Epithelial cell of proximal tubule (primary cell): ENCODE results near the gene PSIP1. TPM values are rescaled to one million over a fixed set of nuclear protein-coding genes. Genes with fewer than 3 reads are reported as not detected.

ENCODE experiments used
- DNase-seq: peaks from one replicate; pipeline ENCODE4 v3.0.0-alpha.2; 2011; ENCODE audit warnings: low read depth
- H3K4me3 ChIP-seq: 2 replicates; pipeline ENCODE4 v1.5.1; 2011; ENCODE audit warnings: low read depth, mild to moderate bottlenecking, low read length
- CTCF ChIP-seq: conservative IDR thresholded peaks from 2 replicates; pipeline ENCODE4 v1.5.1; 2012; ENCODE audit warnings: low read depth, mild to moderate bottlenecking, low read length
- total RNA-seq: library from RNA; depleted of rRNA; stranded (reverse); fragments of >200 nt; gene quantifications from 2 replicates; pipeline ENCODE4 v1.2.3, GENCODE V29; 2015

Gene PSIP1
- total RNA-seq, 1 donor from 2014 or later: 69.8 TPM

- H3K4me3 ChIP-seq: no peak overlapping the region
- no peak for TF ChIP-seq CTCF
- DNase-seq: no peak
These were observed 10.5 kb upstream of the PSIP1 start for GRCh38 chr9:15521254-15521653.

- no peak overlapping the region for H3K4me3 ChIP-seq
- no peak for DNase-seq
- no peak for TF ChIP-seq CTCF
These were observed 9.1 kb upstream of the PSIP1 start for GRCh38 chr9:15519831-15520230.

GRCh38 chr9:15513335-15513734, 2.6 kb upstream of the PSIP1 start:
- no peak overlapping the region for H3K4me3 ChIP-seq
- no peak for DNase-seq
- TF ChIP-seq CTCF: peak; percentile 25

- DNase-seq: no peak
- TF ChIP-seq CTCF: no peak
- no peak overlapping the region for H3K4me3 ChIP-seq
These were observed 2.1 kb upstream of the PSIP1 start for GRCh38 chr9:15512889-15513288.

- DNase-seq: no peak
These were observed 1.4 kb upstream of the PSIP1 start for GRCh38 chr9:15512204-15512603.

GRCh38 chr9:15509931-15510788, 610 bp downstream of the PSIP1 start:
- no peak for DNase-seq
- peak overlapping the region; percentile 95 for H3K4me3 ChIP-seq

More at GRCh38 chr9:15512204-15512603, 1.4 kb upstream of the PSIP1 start:
- no peak overlapping the region for H3K4me3 ChIP-seq
- TF ChIP-seq CTCF: no peak

More at GRCh38 chr9:15509931-15510788, 610 bp downstream of the PSIP1 start:
- TF ChIP-seq CTCF: no peak
